GM18909 (cell line): ENCODE data around the gene SMARCAD1.
A peak's percentile ranks its signal among the peaks of the same experiment; 100 is the strongest.

Experiments
- ATAC-seq: cut with Tn5 transposase; IDR thresholded peaks from one replicate; pipeline ENCODE4 v1.9.1; 2021; ENCODE audit warnings: mild to moderate bottlenecking; ENCODE audit not compliant: unreplicated experiment, poor library complexity

The SMARCAD1 gene

GRCh38 chr4:94225449-94225848 lies 17.8 kb downstream of the SMARCAD1 start:
- no peak for ATAC-seq

- ATAC-seq: no peak
Observed at GRCh38 chr4:94226763-94227162, 19.1 kb downstream of the SMARCAD1 start.

GRCh38 chr4:94228493-94229216 lies 21.0 kb downstream of the SMARCAD1 start:
- no peak for ATAC-seq

- no peak for ATAC-seq
Observed at GRCh38 chr4:94232519-94232918, 24.9 kb downstream of the SMARCAD1 start.

DNA sequence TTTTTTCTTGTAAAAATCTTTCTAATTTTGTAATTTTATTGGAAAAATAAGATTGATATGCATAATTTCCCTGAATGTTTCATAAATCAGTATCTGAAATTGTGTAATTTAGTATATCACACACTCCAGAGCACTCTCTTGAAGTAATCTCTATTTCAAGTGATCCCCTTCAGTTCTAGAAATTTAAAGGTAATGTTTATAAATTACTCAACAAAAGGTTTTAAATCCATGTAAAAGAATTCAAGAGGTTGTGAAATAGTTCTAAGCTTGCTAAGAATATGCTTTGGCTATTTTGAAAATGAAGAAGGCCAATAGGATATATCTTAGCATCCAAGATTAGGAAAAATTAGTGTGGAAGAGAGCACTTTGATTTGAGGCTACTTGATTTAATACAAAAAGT lies 28.2 kb downstream of the SMARCAD1 start:
- ATAC-seq: no peak

GRCh38 chr4:94237271-94237670 lies 29.6 kb downstream of the SMARCAD1 start:
- no peak for ATAC-seq

DNA sequence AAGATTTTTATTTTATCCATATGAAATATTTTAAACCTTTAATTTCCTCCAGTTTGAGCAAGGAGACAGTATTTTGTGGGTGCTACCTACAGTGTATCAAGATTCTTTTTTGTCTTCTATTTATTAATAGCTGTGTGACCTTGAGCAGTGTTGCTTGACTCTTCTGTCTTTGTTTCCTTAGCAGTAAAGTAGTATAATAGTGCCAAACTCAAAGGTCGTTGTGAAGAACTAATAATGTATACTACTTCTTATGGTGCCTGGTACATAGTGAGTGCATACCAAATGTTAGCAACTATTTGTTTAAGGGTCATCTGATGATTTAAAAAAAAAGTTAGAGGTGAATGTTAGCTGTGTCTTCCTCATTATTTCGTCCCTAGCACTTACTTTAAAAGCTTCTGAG lies 30.5 kb downstream of the SMARCAD1 start:
- ATAC-seq: no peak

GRCh38 chr4:94240384-94240783 lies 32.7 kb downstream of the SMARCAD1 start:
- ATAC-seq: no peak

- ATAC-seq: no peak
Observed at GRCh38 chr4:94244087-94244828, 36.6 kb downstream of the SMARCAD1 start.

- no peak for ATAC-seq
Observed at GRCh38 chr4:94244829-94245185, 37.1 kb downstream of the SMARCAD1 start.

- no peak for ATAC-seq
Observed at GRCh38 chr4:94251094-94251493, 43.4 kb downstream of the SMARCAD1 start.

DNA sequence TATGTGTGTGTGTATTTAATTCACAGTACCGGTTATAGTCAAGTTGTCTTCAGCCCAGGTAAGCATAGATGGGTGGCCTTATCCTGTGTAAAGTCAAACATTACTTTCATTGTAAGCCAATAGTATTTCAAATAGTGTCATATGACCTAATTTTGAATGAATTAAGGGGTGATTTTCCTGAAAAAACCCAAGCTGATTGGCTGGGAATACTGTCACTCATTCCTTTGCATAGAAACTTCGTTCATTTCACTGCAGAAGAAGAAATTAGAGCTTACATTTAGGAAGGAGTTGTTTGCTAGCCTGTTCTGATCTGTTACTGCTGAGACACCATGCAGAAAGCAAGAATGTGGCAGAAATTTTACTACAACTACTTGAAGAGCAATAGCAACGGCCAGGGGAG lies 45.4 kb downstream of the SMARCAD1 start:
- ATAC-seq: no peak

DNA sequence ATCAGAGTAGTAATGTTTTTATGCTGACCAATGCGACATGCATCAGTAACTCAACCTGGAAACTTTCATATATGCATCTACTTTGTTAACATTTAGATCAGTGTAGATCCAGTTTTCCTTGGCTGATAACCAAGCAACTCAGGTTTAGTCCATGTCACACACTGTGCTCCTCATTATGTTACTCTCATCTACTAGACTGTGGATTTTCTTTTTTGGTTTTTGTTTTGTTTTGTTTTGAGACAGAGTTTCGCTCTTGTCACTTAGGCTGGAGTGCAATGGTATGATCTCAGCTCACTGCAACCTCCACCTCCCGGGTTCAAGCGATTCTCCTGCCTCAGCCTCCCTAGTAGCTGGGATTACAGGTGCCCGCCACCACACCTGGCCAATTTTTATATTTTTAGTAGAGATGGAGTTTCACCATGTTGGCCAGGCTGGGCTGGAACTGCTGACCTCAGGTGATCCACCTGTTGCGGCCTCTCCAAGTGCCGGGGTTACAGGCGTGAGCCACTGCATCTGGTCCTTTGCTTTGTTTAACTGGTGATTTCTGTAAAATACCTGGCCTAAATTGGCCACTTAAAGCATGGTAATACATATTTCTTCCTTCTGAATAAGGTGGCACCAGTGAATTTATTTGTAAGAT lies 48.6 kb downstream of the SMARCAD1 start:
- ATAC-seq: no peak

DNA sequence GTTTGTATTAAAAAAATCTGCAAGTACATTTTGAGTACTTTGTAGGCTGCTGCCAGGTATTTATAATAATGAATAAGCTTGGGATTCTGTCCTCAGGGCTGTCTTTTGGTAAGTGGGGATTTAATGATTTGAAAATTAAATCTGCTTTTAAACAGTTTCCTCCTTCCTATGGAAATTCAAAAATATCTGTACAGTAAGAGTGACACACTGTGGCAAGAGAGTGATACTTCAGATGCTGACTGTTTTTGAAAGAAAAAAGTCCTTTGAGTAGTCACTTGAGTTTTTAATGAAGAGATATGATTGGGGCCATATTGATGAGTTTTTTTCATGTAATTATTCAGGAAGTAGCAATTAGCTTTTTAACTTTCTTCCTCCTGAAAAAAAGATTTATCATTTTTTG lies 49.2 kb downstream of the SMARCAD1 start:
- peak; percentile 53 for ATAC-seq

DNA sequence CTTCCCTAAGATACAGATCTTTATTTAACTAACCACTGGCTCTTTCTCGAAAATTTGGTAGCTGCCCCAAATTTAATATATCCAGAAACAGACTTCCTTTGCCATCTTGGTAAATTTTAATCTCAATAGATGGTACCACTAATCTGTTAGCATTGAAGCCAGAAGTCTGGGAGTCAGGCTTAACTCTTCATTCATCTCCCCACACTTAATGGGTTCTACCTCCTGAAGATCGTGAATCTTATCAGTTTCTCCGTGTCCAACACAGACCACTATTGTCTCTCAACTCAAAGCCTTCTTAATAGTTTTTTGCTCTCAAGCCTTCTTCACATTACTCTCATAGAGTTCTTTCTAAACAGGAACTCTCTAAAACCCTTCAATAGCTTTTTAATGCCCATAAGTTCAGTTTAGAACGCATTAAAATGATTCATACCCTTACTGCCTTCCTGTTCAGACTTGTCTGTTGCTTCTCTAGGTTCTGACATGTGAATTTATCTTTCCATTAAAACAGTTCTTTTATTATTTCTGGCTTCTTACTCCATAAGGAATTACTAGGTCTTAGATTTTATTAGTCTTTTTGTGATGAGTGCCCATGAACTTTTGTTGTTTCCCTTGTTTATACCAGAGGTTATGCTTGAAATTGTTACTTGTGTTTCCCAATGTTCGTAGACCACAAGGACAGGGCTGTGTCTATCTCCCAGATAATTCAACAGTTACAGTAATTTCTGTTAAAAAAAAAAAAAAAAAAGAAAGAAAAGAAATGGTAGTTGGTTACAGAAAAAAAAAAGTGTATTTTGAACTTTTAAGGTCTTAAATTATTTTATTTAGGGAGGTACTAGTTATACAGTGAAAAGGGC lies 54.7 kb downstream of the SMARCAD1 start:
- ATAC-seq: no peak

- ATAC-seq: no peak
Observed at GRCh38 chr4:94267037-94267436, 59.4 kb downstream of the SMARCAD1 start.

- no peak for ATAC-seq
Observed at GRCh38 chr4:94271248-94271647, 63.6 kb downstream of the SMARCAD1 start.

GRCh38 chr4:94274912-94275311 lies 67.2 kb downstream of the SMARCAD1 start:
- ATAC-seq: no peak

DNA sequence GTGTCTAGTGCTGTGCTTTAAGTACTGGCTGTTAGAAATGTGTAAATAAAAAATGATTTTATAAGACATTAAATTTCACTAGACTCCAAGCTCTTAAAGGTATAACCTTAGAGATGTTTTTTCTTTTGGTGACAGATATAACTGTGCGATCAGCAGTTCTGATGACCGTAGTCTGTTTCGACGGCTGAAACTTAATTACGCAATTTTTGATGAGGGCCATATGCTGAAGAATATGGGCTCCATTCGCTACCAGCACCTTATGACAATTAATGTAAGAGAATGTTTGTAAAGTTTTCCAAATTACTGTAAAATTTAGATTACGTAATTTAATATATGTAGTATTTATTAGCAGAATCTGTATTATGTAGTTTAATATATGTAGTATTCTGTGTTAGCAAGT lies 68.5 kb downstream of the SMARCAD1 start:
- no peak for ATAC-seq

DNA sequence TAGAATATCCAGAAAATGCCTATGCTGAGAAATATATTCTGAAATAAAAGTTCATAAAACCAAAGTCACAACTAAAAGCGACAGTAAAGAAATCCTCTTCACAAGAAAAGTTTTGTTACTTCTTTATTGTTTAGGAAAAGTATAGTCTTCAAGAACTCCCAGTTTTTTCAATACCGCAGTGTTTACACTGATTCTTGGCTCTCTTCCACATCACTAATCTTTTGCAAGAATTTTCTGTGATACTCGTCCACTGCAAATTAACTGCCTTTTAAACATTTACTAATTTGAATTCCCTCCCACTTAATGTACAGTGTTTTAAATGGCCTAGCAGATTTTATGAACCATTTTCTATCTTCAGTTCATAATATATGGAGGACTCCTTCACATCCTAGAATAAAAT lies 69.9 kb downstream of the SMARCAD1 start:
- ATAC-seq: no peak

DNA sequence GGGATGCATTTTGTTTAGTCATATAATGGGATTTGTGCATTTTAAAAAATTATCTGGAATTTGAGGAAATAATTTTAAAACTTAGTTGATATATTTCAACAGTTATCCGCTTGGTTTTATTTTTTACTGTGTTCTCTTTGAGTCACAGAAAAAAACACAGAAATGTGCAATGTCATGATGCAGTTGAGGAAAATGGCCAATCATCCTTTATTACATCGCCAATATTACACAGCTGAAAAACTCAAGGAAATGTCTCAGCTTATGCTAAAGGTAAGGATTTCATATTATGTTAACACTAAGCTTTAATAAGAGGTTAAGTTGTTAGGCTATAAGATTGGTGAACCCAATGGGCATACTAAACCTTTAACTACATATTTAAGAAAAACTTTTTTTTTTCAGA lies 71.1 kb downstream of the SMARCAD1 start:
- no peak for ATAC-seq
